ENCODE results near the gene LGR6. TPM values are rescaled to one million over a fixed set of nuclear protein-coding genes. Genes with fewer than 3 reads are reported as not detected.

Gene LGR6
- total RNA-seq, 2 donors from 2014 or later: 1.3 to 1.6 TPM

- no peak overlapping the region for H3K27ac ChIP-seq
- no peaks in the 10 kb centered on the region for H3K4me1 ChIP-seq
- H3K36me3 ChIP-seq: no peaks in the 10 kb centered on the region
- no peak overlapping the region for H3K9ac ChIP-seq (ENCODE audit: low read depth in 2 of 2, low read length in 2 of 2)
- H3K27me3 ChIP-seq: no peaks in the 10 kb centered on the region
- DNase-seq: no peak
- no peak overlapping the region for H3K4me3 ChIP-seq
- intact Hi-C loops (cut with DNase I): no loop called here
- H3K9me3 ChIP-seq: no peaks in the 10 kb centered on the region
- no peak for TF ChIP-seq CTCF (IDR thresholded peaks at IDR 0.05)
Measured at GRCh38 chr1:202241376-202242079, 47.9 kb downstream of the LGR6 start.

GRCh38 chr1:202242080-202242419 is 48.5 kb downstream of the LGR6 start:
- no peaks in the 10 kb centered on the region for H3K27me3 ChIP-seq
- no peaks in the 10 kb centered on the region for H3K9me3 ChIP-seq
- H3K27ac ChIP-seq: no peak overlapping the region
- no peaks in the 10 kb centered on the region for H3K36me3 ChIP-seq
- no peaks in the 10 kb centered on the region for H3K4me1 ChIP-seq
- no peak overlapping the region for H3K9ac ChIP-seq (ENCODE audit: low read depth in 2 of 2, low read length in 2 of 2)
- H3K4me3 ChIP-seq: no peak overlapping the region
- TF ChIP-seq CTCF (IDR thresholded peaks at IDR 0.05): no peak
- intact Hi-C loops (cut with DNase I): no loop called here
- DNase-seq: no peak

- intact Hi-C loops (cut with DNase I): no loop called here
- no peaks in the 10 kb centered on the region for H3K27me3 ChIP-seq
Measured at GRCh38 chr1:202243006-202243405, 49.4 kb downstream of the LGR6 start.

GRCh38 chr1:202244841-202245261 is 51.3 kb downstream of the LGR6 start:
- intact Hi-C loops (cut with DNase I): no loop called here
- no peaks in the 10 kb centered on the region for H3K9me3 ChIP-seq
- DNase-seq: no peak
- no peak for TF ChIP-seq CTCF (IDR thresholded peaks at IDR 0.05)
- no peaks in the 10 kb centered on the region for H3K27me3 ChIP-seq
- H3K36me3 ChIP-seq: no peaks in the 10 kb centered on the region
- H3K4me3 ChIP-seq: no peak overlapping the region
- no peaks in the 10 kb centered on the region for H3K4me1 ChIP-seq
- H3K27ac ChIP-seq: no peak overlapping the region
- no peak overlapping the region for H3K9ac ChIP-seq (ENCODE audit: low read depth in 2 of 2, low read length in 2 of 2)

More at GRCh38 chr1:202243006-202243405, 49.4 kb downstream of the LGR6 start:
- no peak overlapping the region for H3K27ac ChIP-seq
- no peak overlapping the region for H3K4me3 ChIP-seq
- no peaks in the 10 kb centered on the region for H3K4me1 ChIP-seq
- no peak for DNase-seq
- no peaks in the 10 kb centered on the region for H3K36me3 ChIP-seq
- H3K9me3 ChIP-seq: no peaks in the 10 kb centered on the region
- H3K9ac ChIP-seq (ENCODE audit: low read depth in 2 of 2, low read length in 2 of 2): no peak overlapping the region
- TF ChIP-seq CTCF (IDR thresholded peaks at IDR 0.05): no peak

GRCh38 chr1:202245391-202245790 is 51.8 kb downstream of the LGR6 start:
- DNase-seq: no peak
- no peak overlapping the region for H3K4me3 ChIP-seq
- intact Hi-C loops (cut with DNase I): no loop called here

More at GRCh38 chr1:202245391-202245790, 51.8 kb downstream of the LGR6 start:
- Histone ChIP-seq H3K27me3 (no peaks in the 10 kb centered on the region), H3K27ac (no peak overlapping the region), H3K36me3 (no peaks in the 10 kb centered on the region), H3K9ac (ENCODE audit: low read depth in 2 of 2, low read length in 2 of 2) (no peak overlapping the region), H3K9me3 (no peaks in the 10 kb centered on the region), H3K4me1 (no peaks in the 10 kb centered on the region)
- TF ChIP-seq CTCF (IDR thresholded peaks at IDR 0.05): no peak
